Measurements from ENCODE around the gene RFX2. TPM values are rescaled to one million over a fixed set of nuclear protein-coding genes. Genes with fewer than 3 reads are reported as not detected.

RFX2 gene
- total and polyA plus RNA-seq, 10 of the 15 experiments (the other 5 are each of a cell fraction or from before 2014, with no cell fraction given) = 3.2 to 9.8 (median 4.7) TPM

DNA sequence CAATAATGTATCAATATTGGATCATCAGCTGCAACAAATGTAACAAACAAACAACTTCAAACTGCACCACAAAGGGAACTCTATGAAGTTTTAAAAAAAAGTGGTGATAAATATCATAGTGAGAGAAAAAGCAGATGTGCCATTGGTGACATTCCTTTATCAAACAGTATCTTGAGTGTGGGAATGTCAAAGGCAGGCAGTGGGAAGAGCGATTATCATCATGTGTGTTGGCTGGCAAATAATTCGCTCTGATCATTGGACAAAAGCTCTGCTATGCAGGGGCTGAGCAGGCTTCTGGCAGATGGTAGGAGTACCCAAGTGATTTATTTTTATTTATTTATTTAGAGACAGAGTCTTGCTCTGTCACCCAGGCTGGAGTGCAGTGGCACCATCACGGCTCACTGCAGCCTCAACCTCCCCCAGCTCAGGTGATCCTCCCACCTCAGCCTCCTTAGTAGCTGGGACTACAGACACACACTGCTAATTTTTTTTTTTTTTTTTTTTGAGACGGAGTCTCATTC lies 76.5 kb downstream of the RFX2 start:
- TF ChIP-seq SMAD1 (IDR thresholded peaks at IDR 0.05; ENCODE audit: low read depth, partially characterized antibody) (no peak), NFIC (IDR thresholded peaks at IDR 0.05; ENCODE audit: low read depth, low read length) (no peak), NR2F1 (conservative IDR thresholded peaks at IDR 0.05) (no peak)
- TF ChIP-seq, protein P1, sequence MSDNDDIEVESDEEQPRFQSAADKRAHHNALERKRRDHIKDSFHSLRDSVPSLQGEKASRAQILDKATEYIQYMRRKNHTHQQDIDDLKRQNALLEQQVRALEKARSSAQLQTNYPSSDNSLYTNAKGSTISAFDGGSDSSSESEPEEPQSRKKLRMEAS (IDR thresholded peaks at IDR 0.05; ENCODE audit: low read depth, low read length) = no peak
- ATAC-seq (no peak), DNase-seq (ENCODE audit: low read depth, low spot score) (no peak), FAIRE-seq (no peak)
- intact Hi-C loops (cut with micrococcal nuclease; ENCODE audit: unreplicated experiment) (no loop called here), in situ Hi-C loops (cut with MboI) (no loop called here)
- H3K79me2 ChIP-seq (ENCODE audit: control insufficient read depth, insufficient read depth, low read length) = no peaks in the 10 kb centered on the region
- H3K27ac ChIP-seq (ENCODE audit: control insufficient read depth, insufficient read depth) = no peak overlapping the region
- H3K4me1 ChIP-seq (ENCODE audit: control insufficient read depth, insufficient read depth, low read length) = peaks cover 10% of the 10 kb centered on the region
- H3K9me3 ChIP-seq (replicated peaks; ENCODE audit: control insufficient read depth, insufficient read depth, low read length) = no peaks in the 10 kb centered on the region; the same call in 2 of the 3 replicates
- H3K4me3 ChIP-seq = no peak overlapping the region
- H2AFZ ChIP-seq (ENCODE audit: control insufficient read depth, low read depth, low read length) = no peak overlapping the region
- no peak overlapping the region for H3K4me2 ChIP-seq (ENCODE audit: control insufficient read depth, insufficient read depth)
- BruUV-seq (replicated peaks) = no TSS peak
- ChIA-PET POLR2A (no interaction called here), RAD21 (ENCODE audit: unreplicated experiment) (interaction anchor here (0.7 to 0.9 kb wide), 3 partner anchors 11 to 575 kb away, joined by 3 to 6 read pairs (median 4); no protein-coding TSS in a partner anchor), CTCF (interaction anchor here (0.6 to 3.1 kb wide), 5 partner anchors 11 to 266 kb away, joined by 3 to 17 read pairs (median 5); no protein-coding TSS in a partner anchor), SMC1A (ENCODE audit: uncharacterized antibody, unreplicated experiment) (interaction anchor here (0.6 to 1.8 kb wide), 3 partner anchors 11 to 1346 kb away, joined by 3 to 4 read pairs (median 4); no protein-coding TSS in a partner anchor)
- H3K9ac ChIP-seq (ENCODE audit: control insufficient read depth, insufficient read depth, low read length) = no peak overlapping the region
- H3K27me3 ChIP-seq (replicated peaks in 1 of 2; ENCODE audit: control insufficient read depth in 2 of 2, insufficient read depth in 2 of 2, low read length in 1 of 2) = no peaks in the 10 kb centered on the region
- WGBS (ENCODE audit: insufficient coverage, insufficient replicate concordance, low lambda C conversion rate, missing lambda C conversion rate) = 100% methylated on average over 3 of the region's 4 CpGs
- H3K36me3 ChIP-seq (ENCODE audit: control insufficient read depth in 2 of 2, insufficient read depth in 2 of 2, low read length in 1 of 2) = no peaks in the 10 kb centered on the region
- no peaks in the 10 kb centered on the region for H4K20me1 ChIP-seq (ENCODE audit: control insufficient read depth, insufficient read depth)

DNA sequence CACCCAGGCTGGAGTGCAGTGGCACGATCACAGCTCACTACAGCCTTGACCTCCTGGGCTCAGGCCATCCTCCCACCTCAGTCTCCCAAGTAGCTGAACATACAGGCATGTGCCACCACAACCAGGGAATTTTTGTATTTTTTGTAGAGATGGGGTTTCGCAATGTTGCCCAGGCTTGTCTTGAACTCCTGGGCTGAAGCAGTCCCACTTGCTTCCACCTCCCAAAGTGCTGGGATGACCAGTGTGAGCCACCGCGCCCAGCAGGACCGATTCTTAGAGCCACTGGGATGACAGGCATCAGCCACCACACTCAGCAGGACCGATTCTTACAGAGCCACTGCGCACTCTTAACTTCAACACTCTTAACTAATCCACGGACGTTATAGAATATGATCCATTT lies 77.5 kb downstream of the RFX2 start:
- H3K9ac ChIP-seq (ENCODE audit: control insufficient read depth, insufficient read depth, low read length) = no peak overlapping the region
- H3K4me3 ChIP-seq = no peak overlapping the region
- ATAC-seq = no peak
- no peaks in the 10 kb centered on the region for H3K27me3 ChIP-seq (replicated peaks in 1 of 2; ENCODE audit: control insufficient read depth in 2 of 2, insufficient read depth in 2 of 2, low read length in 1 of 2)
- RAD21 ChIA-PET (ENCODE audit: unreplicated experiment) = interaction anchor here (0.5 to 0.9 kb wide), 2 partner anchors 12 to 26 kb away, joined by 4 read pairs; no protein-coding TSS in a partner anchor
- TF ChIP-seq BCL11A (IDR thresholded peaks at IDR 0.05; ENCODE audit: low read depth, low read length) = no peak
- WGBS (ENCODE audit: insufficient coverage, insufficient replicate concordance, low lambda C conversion rate, missing lambda C conversion rate) = 91% methylated on average over 9 of the region's 9 CpGs
- intact Hi-C loops (cut with micrococcal nuclease; ENCODE audit: unreplicated experiment) (no loop called here), in situ Hi-C loops (cut with MboI) (no loop called here)
- H3K4me2 ChIP-seq (ENCODE audit: control insufficient read depth, insufficient read depth) = no peak overlapping the region
- FAIRE-seq = no peak
- POLR2A ChIA-PET = no interaction called here
- DNase-seq (ENCODE audit: low read depth, low spot score) = no peak
- SMC1A ChIA-PET (ENCODE audit: uncharacterized antibody, unreplicated experiment) = interaction anchor here (1.6 to 1.8 kb wide), 2 partner anchors 10 to 16 kb away, joined by 4 read pairs; no protein-coding TSS in a partner anchor
- H4K20me1 ChIP-seq (ENCODE audit: control insufficient read depth, insufficient read depth) = no peaks in the 10 kb centered on the region
- H3K9me3 ChIP-seq (replicated peaks; ENCODE audit: control insufficient read depth, insufficient read depth, low read length) = no peaks in the 10 kb centered on the region; the same call in 2 of the 3 replicates
- H2AFZ ChIP-seq (ENCODE audit: control insufficient read depth, low read depth, low read length) = no peak overlapping the region
- H3K79me2 ChIP-seq (ENCODE audit: control insufficient read depth, insufficient read depth, low read length) = no peaks in the 10 kb centered on the region
- CTCF ChIA-PET = interaction anchor here (1.1 to 3.1 kb wide), 3 partner anchors 10 to 94 kb away, joined by 3 to 17 read pairs (median 8); no protein-coding TSS in a partner anchor
- no peaks in the 10 kb centered on the region for H3K36me3 ChIP-seq (ENCODE audit: control insufficient read depth in 2 of 2, insufficient read depth in 2 of 2, low read length in 1 of 2)
- BruUV-seq (replicated peaks) = no TSS peak
- no peak overlapping the region for H3K27ac ChIP-seq (ENCODE audit: control insufficient read depth, insufficient read depth)
- H3K4me1 ChIP-seq (ENCODE audit: control insufficient read depth, insufficient read depth, low read length) = peaks cover 5% of the 10 kb centered on the region; the same call in 1 of the 2 replicates
